GM21381 (cell line): ENCODE data around the gene KLC1.

Source experiments
- ATAC-seq: cut with Tn5 transposase; IDR thresholded peaks from one replicate; pipeline ENCODE4 v1.9.1; 2021; ENCODE audit warnings: mild to moderate bottlenecking, moderate library complexity; ENCODE audit not compliant: unreplicated experiment

The KLC1 gene

GRCh38 chr14:103731916-103732867 lies 103.2 kb downstream of the KLC1 start:
- ATAC-seq: no peak

DNA sequence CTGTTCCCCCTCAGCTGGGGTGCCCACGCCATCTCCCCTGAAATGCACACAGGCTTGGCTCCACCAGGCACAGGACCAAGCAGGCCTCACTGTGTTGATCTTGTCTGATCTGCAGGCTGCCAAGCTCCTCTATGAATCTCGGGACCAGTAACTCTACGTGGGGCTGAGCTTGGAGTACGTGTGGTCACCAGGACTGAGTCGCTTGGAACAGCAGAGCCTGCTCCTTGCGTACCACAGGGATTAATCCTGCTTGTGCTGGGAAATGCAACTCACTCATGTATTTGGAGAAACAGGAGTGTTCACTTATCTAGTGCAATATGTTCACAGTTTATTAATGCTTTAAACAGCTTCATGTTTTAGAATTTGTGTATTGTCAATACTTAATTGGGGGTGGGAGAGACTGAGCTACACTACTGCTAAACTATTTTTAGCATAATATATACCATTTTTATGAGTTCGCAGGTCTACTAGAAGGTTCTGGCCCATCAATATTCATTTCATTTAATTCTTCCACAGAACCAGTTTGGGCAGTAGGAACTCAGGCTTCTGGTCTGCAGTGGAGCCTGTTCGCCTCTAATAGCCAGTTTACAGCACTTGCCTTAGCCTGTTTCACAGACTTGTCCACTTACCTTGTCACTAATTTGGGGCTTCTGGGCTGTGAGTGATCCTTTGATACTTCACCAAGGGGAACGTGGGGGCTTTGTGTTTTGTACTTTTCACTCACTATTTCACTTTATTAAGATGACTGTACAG lies 104.0 kb downstream of the KLC1 start:
- ATAC-seq: no peak

- ATAC-seq: no peak
Observed at GRCh38 chr14:103733651-103734050, 104.6 kb downstream of the KLC1 start.

DNA sequence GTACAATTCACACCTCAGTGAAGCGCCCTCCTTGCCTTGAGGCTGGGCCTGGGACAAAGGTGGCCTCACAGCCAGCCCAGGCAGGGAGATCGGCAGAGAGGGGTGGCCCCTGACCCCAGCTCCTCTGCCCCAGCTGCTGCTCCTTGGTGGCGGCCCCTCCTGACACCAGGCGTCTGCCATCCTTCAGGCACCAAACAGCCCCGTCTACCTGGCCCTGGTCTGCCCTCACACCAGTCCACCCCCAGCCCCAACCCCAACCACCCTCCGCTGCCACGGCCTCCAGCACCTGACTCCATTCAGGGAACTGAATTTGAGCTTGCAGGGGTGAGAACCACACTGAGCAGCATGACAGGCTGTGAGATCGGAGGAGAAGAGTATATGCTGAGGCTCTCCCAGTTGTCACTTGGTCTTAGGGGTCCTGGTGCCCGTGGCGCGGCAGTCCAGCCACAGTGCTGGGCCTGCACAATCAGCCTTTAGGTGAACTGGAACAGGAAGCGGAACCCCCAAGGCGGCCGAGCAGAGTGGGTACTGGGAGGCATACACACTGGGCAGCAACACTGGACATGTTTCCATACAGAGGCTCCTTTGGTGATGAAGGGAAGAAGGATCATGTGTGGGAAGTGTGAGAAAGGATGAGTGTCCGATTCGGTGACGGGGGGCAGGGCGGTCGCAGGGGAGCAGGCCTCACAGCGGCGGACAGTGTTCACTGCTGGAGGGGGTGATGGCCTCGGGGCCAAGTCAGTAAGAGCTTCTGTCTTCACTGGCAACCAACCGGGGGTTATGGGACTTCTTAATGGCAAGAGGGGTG lies 105.3 kb downstream of the KLC1 start:
- no peak for ATAC-seq

GRCh38 chr14:103735022-103735421 lies 106.0 kb downstream of the KLC1 start:
- no peak for ATAC-seq

DNA sequence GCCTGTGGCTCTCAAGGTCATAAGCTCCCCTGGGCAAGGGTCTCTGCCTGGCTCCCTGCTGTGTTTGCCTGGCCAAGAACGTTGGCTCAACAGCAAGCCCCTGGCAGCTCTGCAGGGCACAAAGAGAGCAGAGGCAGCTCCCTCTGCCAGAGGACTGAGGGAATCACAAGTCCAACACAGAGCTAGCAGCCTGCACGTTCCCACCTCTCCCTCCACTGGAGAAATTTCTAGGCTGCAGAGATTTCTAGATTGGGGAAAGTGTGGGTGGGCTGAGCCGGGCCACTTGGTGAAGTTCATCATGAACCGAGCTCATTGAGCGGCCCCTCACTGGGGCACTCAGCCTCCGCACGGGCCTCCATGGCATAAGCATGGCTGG lies 106.4 kb downstream of the KLC1 start:
- no peak for ATAC-seq

GRCh38 chr14:103735815-103736545 lies 107.0 kb downstream of the KLC1 start:
- ATAC-seq: no peak

DNA sequence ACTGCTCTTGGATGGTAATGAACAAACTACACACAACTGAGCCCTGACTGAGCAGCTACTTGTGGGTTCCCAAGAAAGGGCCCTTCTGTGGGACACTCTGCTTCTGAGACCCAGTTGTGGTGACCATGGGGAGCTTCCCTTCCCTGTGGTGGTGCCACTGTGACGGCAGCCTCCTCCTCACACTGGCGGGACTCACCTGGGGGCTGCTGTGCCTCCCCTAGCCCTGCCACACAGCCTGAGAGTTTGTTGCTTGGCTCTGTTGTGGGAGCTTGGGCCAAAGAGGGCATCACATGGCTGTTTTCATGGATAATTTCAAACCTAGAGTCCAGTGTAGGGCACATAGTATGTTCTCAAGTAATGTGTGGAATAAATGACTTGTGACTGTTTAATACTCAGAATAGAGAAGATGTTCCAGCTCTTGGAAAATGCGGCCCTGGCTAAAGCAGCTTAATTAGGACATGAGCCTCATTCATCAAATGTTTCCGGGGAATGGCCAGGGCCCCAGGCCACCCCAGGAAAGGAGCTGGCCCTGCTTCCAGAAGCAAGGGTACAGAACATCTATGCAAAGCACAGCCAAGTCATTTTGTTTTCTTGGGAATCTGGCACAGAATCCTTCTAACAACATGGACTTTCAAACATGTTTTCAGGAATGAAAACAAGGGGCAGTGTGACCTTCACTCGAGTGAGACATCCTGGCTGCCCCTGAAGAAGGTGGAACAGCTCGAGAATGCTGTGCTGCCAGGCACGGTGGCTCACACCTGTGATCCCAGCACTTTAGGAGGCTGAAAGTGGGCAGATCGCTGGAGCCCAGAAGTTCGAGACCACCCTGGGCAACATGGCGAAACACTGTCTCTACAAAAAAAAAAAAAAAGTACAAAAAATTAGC lies 107.8 kb downstream of the KLC1 start:
- ATAC-seq: no peak

- no peak for ATAC-seq
Observed at GRCh38 chr14:103737432-103738045, 108.5 kb downstream of the KLC1 start.

DNA sequence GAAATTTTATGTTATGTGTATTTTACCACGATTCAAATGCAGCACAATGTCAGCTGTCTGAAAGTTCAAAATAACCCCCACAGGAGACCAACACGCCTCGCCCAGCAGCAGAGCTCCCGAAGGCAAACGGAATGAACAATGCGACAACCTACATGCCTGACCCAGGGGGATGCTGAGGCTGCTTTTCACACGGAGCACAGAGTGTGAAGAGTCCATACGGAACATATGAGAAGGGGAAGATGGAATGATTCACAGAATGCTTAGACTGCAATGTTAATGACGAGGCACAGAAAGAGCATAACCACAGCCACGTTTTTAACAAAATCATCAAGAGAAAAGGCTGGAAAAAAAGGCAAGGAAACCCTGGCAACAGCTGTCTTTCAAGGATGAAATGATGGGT lies 109.2 kb downstream of the KLC1 start:
- no peak for ATAC-seq

- ATAC-seq: no peak
Observed at GRCh38 chr14:103738701-103739451, 109.9 kb downstream of the KLC1 start.

DNA sequence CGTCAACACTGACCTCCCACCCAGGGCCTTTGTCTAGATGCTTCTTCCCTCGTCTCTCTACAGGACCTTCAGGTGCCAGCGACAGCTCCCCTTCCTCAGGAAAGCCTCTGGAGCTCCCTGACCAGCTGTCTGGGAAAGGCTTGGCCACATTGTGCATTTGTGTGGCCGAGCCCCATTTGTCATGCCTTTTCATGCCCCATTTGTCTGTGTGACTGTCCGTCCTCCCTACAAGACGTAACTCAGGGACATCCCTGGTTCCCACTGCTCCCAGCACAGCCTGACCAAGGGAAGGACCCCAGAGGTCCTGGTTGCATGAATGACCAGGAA lies 110.4 kb downstream of the KLC1 start:
- ATAC-seq: no peak

DNA sequence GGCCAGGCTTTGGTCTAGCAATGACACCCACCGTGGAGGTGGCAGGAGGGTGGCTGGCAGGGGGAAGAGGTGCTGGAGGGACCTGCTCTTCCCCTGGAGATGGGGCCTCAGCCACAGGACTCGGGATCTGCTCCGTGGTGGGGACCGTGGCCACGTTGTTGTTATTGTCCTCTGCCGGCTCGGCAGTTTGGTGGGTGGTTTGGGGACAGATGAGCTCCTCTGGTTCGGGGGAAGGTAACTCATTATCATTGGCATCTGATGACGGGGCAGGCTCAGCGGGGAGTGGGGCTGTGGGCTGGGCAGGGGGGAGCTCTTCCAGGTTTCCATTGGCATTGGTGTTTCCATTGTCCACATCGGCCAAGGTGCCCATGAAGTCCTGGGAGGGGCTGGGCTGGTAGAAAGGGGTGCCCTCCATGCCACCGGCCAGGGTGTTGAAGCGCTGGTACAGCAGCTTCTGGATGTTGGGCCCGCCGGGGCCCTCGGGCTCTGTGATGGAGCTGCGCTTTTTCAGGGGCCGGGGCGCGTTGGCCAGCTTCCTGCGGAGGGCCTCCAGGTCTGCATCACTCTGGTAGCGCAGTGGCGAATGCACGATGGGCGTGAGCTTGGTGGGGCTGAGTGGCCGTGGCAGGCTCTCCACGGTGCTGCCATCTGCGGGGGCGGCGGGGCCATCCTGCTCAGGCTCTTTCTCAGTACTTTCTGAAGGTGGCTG lies 110.9 kb downstream of the KLC1 start:
- ATAC-seq: no peak

GRCh38 chr14:103740991-103741689 lies 112.1 kb downstream of the KLC1 start:
- no peak for ATAC-seq

- no peak for ATAC-seq
Observed at GRCh38 chr14:103741876-103742275, 112.9 kb downstream of the KLC1 start.

DNA sequence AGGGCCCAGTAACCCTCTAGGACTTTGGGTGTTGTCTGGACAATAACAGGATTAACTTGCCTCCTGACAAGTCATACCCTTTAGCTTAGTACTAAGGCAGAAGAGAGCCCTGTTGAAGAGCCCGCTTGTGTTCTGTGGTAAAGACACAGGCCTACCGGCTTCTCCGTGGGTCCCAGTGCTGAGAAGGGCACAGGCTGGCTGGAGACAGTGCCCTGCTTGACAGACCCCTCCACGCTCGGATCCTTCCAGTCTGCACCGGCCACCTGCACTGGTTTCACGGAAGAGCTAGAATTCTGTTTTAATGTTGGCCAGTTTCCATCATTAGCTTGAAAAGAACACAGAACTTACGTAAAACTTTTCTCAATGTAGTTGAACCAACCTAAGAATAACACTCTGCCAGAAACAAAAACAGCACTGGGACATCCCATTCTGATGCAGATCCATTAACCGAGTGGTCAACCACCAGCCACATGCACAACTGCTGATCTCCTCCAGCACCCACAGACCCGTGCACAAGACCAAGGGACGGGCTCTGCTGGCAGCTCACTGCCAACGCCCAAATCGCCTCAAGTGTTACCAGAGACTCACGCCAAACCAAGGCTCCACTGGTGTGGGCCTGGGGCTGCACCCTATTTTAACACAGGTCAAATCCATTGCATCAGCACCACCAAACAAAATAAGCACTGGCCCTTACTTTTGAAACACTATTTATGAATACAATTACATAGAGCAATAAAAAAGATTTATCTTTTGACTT lies 113.7 kb downstream of the KLC1 start:
- ATAC-seq: no peak

DNA sequence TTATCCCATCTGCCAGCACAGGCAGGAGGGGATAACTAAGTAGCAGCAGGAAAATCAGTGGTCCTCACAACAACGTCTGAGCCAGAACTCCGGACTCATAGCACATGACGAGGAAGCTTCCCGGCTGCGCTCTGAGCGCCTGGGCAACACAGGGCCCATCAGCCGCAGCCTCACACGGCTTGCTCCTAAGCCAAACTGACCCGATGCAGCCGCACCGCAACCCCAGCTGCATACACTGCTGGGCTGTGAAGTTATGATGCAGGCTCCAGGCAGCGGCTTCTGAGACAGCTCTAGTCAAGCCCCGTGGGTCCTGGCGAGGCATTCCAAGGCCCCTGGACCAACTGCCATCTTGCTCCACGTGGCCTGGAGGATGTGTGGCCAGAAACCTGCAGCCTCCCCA lies 114.7 kb downstream of the KLC1 start:
- no peak for ATAC-seq
